Esophagus muscularis mucosa (tissue), 4 donors: ENCODE results near the gene GDAP2. TPM values are rescaled to one million over a fixed set of nuclear protein-coding genes. Genes with fewer than 3 reads are reported as not detected.

ENCODE experiments used
- DNase-seq: peaks from one replicate; pipeline ENCODE4 v3.0.0-alpha.2; 2017; ENCODE audit errors: extremely low spot score
- H3K27ac ChIP-seq, 4 donors: fragments of 200-600 bp; sonication (generic); replicated peaks in 1 of 4; 1 replicate in 3 of 4; 2 replicates in 1 of 4; pipeline ENCODE4 v1.5.1; 2016 to 2019; ENCODE audit warnings: mild to moderate bottlenecking in 1 of 4
- H3K27me3 ChIP-seq, 4 donors: fragments of 200-600 bp; sonication (generic); one replicate each; pipeline versions ENCODE4 v1.5.1 to v1.6.0; 2016 to 2019
- H3K36me3 ChIP-seq, 4 donors: fragments of 200-600 bp; sonication (generic); one replicate each; pipeline ENCODE4 v1.5.1; 2016 to 2019
- H3K4me1 ChIP-seq, 4 donors: fragments of 200-600 bp; sonication (generic); one replicate each; pipeline ENCODE4 v1.5.1; 2016 to 2019
- H3K4me3 ChIP-seq, 4 donors: fragments of 200-600 bp; sonication (generic); 1 replicate in 2 of 4; 2 replicates in 2 of 4; pipeline ENCODE4 v1.5.1; 2016 to 2019; ENCODE audit warnings: mild to moderate bottlenecking in 4 of 4, moderate library complexity in 1 of 4
- H3K9me3 ChIP-seq, 4 donors: fragments of 200-600 bp; sonication (generic); 1 replicate in 3 of 4; 2 replicates in 1 of 4; pipeline ENCODE4 v1.5.1; 2016 to 2019
- EP300 ChIP-seq: sonication (generic); formaldehyde crosslinking; IDR thresholded peaks from one replicate; pipeline ENCODE4 v1.6.1; 2017; ENCODE audit warnings: antibody characterized with exemption
- POLR2A ChIP-seq: fragments of 450-650 bp; IDR thresholded peaks from one replicate; pipeline ENCODE4 v1.6.1; 2017; ENCODE audit warnings: antibody characterized with exemption, moderate library complexity, mild to moderate bottlenecking, low read depth
- POLR2AphosphoS5 ChIP-seq, 2 donors: sonication (generic); formaldehyde crosslinking; IDR thresholded peaks; one replicate each; pipeline ENCODE4 v1.6.1; 2017; ENCODE audit warnings: antibody characterized with exemption in 2 of 2
- WGBS: methylation state at CpG from one replicate; pipeline ENCODE4 v1.1.5; 2018; 5-methylcytosine and 5-hydroxymethylcytosine counted together
- intact Hi-C: fragments of 100-400 bp; cut with DNase I; formaldehyde crosslinking; loops from one replicate; pipeline ENCODE4 v1.15.1; 2023
- total RNA-seq, 4 donors: library from RNA; depleted of rRNA; stranded (reverse); fragments of >200 nt; gene quantifications; one replicate each; pipeline versions ENCODE4 v1.1.0 to v1.2.1, GENCODE V29; 2016
- TF ChIP-seq, protein P1 (sequence below), 3 experiments: fragments of 200-600 bp in 2 of 3; fragments of 450-650 bp in 1 of 3; sonication (generic) in 2 of 3; IDR thresholded peaks; one replicate each; pipeline ENCODE4 v1.5.1; 2017 to 2019; ENCODE audit warnings: antibody characterized with exemption in 3 of 3, mild to moderate bottlenecking in 2 of 3, moderate library complexity in 1 of 3

Gene GDAP2
- total RNA-seq, 4 donors from 2014 or later: 25.3 to 30.0 (median 26.8) TPM

DNA sequence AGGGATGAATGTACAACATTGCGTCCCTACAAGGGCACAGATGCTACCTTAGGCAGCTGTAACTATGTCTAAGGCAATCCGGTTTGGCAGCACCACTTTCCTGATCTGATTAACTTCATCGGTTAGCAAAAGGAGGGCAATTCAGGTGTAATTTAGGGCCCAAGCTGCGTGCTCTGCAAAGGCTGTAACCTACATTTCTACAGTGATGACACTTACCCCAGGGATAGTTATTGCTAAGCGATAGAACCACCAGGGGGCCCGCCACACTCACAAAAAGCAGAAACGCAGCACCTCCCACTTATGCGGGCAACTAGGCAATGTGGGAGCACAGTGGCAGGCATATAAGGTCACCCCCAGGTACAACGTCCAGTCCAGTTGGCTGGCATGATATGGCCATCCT lies 113.5 kb downstream of the GDAP2 start:
- peaks cover 2 to 47% (median 41%) of the 10 kb centered on the region in 4 donors for H3K4me1 ChIP-seq
- no peaks in the 10 kb centered on the region for H3K27me3 ChIP-seq
- H3K36me3 ChIP-seq: no peaks in the 10 kb centered on the region
- 78% methylated on average over 8 of the region's 9 CpGs for WGBS
- TF ChIP-seq, protein P1, sequence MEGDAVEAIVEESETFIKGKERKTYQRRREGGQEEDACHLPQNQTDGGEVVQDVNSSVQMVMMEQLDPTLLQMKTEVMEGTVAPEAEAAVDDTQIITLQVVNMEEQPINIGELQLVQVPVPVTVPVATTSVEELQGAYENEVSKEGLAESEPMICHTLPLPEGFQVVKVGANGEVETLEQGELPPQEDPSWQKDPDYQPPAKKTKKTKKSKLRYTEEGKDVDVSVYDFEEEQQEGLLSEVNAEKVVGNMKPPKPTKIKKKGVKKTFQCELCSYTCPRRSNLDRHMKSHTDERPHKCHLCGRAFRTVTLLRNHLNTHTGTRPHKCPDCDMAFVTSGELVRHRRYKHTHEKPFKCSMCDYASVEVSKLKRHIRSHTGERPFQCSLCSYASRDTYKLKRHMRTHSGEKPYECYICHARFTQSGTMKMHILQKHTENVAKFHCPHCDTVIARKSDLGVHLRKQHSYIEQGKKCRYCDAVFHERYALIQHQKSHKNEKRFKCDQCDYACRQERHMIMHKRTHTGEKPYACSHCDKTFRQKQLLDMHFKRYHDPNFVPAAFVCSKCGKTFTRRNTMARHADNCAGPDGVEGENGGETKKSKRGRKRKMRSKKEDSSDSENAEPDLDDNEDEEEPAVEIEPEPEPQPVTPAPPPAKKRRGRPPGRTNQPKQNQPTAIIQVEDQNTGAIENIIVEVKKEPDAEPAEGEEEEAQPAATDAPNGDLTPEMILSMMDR (IDR thresholded peaks at IDR 0.05): peak in 1 of 3 experiments; percentile 19
- TF ChIP-seq POLR2AphosphoS5 (IDR thresholded peaks at IDR 0.05): no peak
- H3K27ac ChIP-seq: peak overlapping the region; percentile 50 to 76 (median 66)
- no peak overlapping the region for H3K4me3 ChIP-seq
- no peaks in the 10 kb centered on the region for H3K9me3 ChIP-seq
- intact Hi-C loops: no loop called here
- DNase-seq: no peak

DNA sequence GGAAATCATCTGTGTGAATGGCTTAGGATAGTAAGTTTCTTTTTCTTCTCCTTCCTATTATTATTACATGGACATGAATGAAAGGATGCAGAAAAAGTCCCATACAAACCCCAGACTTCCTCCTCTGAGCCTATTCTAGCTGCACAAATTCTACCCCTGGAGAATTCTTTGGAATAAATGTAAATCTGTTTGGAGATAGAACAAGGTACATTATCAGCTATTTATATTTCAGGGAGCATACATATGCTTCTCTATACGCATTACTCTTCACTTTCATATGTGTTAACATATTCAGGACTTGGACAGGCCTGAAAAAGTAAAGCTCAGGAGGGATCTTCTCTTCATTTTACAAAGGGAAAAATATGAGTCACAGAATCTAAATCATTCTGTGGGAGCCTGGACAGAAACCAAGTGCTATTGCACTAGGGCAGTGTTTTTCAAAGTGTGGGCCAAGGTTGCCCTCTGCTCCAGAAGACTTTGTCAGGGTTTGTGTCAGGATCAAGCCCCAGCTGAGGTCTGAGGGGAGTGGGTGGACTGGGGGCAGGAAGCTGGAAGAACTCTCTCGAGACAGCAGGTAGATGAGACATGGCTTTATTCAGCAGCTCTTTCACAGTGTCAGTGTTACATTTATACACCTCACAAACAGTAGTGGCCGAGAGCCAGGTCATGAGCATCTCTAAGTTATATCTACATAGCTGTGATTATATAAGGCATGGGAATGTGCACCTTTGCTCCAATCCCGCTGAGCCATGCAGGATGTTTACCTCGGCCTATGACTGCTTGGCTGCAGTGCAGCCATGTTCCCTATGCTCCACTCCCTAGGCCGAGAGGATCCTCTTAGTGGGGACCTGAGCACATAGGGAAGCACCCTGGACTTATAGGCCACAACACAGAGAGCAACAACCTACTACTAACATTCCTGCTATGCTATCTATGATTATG lies 114.3 kb downstream of the GDAP2 start:
- TF ChIP-seq POLR2AphosphoS5 (IDR thresholded peaks at IDR 0.05): no peak
- TF ChIP-seq, protein P1 (IDR thresholded peaks at IDR 0.05): no peak
- TF ChIP-seq EP300: no peak
- no peak for TF ChIP-seq POLR2A
- intact Hi-C loops: loop anchor here (5.0 kb wide), 1 partner anchor 82 kb away; no protein-coding TSS in a partner anchor
- Histone ChIP-seq H3K27me3 (no peaks in the 10 kb centered on the region), H3K9me3 (no peaks in the 10 kb centered on the region), H3K27ac (peak overlapping the region; percentile 50 to 76 (median 66)), H3K4me1 (peaks cover 0 to 43% (median 36%) of the 10 kb centered on the region in 4 donors), H3K4me3 (no peak overlapping the region), H3K36me3 (no peaks in the 10 kb centered on the region)
- WGBS: 52% methylated on average over 6 of the region's 6 CpGs
- no peak for DNase-seq

Other genes starting within 250 kb of the GDAP2 start
- gene WDR3, start 118 bp upstream of the GDAP2 start, total RNA-seq: 10 to 100 TPM in 1 of 4 donors, 1 to 10 TPM in 3; 6.2 to 12.4 (median 9.1) TPM